ENCODE results near the gene JPH3.

The JPH3 gene

DNA sequence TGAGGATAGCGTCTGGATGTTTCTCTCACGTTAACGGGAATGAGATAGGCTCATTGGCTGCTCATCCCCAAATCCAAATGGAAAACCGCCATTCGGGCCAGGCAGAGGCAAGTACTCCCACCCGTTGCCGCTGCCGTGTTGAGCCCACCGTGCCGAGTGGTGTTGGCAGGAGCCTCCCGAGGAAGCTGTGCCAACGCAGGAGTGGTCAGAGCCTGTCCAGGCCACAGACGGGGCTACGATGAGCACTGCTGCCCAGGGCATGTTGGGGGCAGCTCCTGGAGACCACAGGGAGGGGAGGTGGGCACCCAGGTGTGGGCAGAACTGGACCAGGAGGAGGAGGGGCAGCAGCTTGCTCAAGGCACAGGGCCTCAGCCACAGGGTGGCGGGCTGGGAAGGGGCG, 91.5 kb downstream of the JPH3 start:
- DNase-seq, result no peak

GRCh38 chr16:87694441-87695125, 92.3 kb downstream of the JPH3 start:
- DNase-seq, result peak in 2 of 56 donors; percentile 10 to 26

DNA sequence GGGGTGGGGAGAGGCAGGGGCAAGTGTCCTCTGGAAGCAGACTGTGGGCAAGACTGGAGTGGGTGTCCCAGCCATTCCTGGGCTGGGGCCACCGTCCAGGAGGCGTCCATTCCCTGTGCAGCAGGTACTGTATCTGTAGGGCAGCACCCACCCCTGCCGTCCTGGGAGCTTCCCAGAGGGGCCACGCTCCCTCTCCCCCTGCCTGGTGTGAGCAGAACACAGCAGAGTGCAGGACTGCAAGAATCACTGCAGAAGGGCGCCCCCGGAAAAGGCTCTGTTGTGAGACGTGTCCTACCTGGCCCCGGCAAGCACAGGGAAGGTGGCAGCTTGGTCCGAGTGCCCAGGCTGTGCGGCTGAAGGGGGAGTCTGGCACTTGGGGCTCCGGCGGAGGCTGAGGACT, 93.2 kb downstream of the JPH3 start:
- DNase-seq, result no peak

DNA sequence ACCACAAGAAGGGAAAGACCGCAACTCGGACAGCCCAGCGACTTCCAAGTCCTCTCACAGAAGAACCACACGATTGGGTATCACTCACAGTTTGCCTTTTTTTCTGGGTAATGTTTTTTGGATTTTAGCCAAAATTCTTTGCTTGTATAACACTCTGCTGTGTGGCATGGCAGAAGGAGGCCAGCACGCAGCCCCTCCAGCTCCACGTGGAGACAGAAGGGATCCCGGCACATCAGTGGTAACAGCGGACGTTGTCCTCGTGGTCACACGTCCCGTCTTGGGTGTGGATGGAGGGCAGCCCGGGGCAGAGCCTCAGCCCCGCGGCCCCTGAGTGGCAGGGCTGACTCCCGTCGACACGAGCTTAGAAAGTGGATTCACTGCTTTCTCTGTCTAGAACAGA, 94.4 kb downstream of the JPH3 start:
- DNase-seq, result no peak

GRCh38 chr16:87697256-87697655, 94.9 kb downstream of the JPH3 start:
- no peak for DNase-seq

GRCh38 chr16:87697792-87698191, 95.5 kb downstream of the JPH3 start:
- no peak for DNase-seq

DNA sequence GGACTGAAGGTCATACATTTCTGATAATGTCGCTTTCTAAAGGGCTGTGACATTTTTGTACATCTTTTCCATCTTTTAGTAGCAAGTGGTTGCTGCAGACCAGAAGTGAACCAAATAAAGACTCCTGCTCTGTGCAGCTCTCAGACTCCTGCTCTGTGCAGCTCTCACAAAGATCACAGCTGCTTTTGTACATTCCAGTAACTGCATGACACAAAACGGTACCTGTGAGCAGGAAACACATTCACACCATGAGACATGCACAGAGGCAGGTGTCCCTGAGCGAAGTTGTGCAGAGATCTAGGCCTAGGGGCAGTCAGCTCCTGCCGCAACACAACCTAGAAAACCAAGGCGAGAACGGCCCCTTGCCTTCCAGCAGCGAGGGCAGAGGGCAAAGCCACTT, 95.9 kb downstream of the JPH3 start:
- DNase-seq, result no peak

GRCh38 chr16:87698676-87699199, 96.4 kb downstream of the JPH3 start:
- no peak for DNase-seq

DNA sequence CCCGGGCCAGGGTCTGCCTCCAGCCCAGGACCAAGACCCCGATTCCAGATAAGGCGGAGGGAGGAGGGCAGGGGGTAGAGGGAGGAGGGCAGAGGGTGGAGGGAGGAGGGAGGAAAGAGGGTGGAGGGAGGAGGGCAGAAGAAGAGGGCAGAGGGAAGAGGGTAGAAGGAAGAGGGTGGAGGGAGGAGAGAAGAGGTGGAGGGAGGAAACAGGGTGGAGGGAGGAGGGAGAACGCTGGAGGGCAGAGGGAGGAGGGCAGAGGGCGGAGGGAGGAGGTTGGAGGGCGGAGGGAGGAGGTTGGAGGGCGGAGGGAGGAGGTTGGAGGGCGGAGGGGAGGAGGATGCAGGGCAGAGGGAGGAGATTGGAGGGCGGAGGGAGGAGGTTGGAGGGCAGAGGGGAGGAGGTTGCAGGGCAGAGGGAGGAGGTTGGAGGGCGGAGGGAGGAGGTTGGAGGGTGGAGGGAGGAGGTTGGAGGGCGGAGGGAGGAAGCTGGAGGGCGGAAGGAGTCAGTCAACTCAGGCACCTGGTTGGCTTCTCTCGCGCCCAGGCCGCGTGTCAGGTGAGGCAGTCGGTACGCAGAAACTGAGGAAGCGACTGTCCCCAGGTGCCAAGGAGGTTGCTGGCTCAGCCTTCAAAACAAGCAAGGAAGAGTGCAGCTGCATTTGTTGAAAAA, 98.2 kb downstream of the JPH3 start:
- no peak for DNase-seq

DNA sequence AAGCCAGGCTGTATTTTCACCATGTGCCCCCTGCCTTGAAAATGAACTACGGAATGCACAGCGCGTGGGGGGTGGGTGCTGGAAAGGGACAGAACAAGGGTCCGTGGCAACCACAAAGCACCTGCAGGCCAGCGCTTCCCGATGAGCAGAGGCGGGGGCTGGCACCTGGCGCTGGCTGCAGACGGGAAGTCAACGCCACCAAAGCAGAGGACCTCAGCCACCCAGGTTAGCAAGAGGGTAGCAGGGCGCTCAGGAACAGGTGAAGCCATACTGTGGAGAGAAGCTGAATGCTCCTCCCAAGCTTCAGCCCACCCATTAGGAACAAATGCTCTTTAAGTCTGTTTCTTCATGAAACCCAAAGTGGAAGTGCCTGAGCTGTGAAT, 98.8 kb downstream of the JPH3 start:
- no peak for DNase-seq

GRCh38 chr16:87701505-87701921, 99.2 kb downstream of the JPH3 start:
- no peak for DNase-seq

- DNase-seq, result peak in 4 of 56 donors; percentile 22 to 30 (median 25)
Measured at GRCh38 chr16:87702325-87702811, 100.1 kb downstream of the JPH3 start.

GRCh38 chr16:87703071-87703470, 100.8 kb downstream of the JPH3 start:
- no peak for DNase-seq

GRCh38 chr16:87703835-87704375, 101.6 kb downstream of the JPH3 start:
- peak in 2 of 56 donors; percentile 16 to 22 for DNase-seq

DNA sequence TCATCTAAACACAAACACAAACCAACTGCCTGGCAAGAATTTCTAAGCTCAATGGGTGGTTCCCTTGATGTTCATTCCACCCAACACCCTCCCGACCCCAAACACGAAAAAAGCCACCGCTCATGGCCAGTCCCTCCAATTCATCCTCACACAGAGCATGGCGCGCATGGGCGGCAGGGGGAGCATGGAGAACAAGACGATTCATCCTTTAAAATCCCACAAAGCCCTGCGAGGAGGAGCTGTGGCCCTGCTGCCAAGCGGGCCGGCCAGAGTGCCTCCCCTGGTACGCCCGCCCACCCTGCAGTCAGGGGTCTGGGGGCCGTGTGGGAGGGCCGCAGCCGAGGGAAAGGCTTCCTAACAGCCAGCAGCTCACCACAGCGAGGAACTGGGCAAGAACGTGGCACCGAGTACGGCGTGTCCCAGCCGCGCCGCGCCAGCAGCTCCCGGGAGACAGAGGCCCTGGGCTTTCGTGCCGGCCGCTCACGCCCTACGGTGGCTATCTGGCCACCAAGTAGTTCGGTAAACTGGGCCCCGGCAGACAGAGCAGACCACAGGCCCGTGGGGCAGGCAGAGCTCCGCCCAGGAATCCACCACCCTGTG, 102.5 kb downstream of the JPH3 start:
- peak in 14 of 56 donors; percentile 20 to 76 (median 44) for DNase-seq

GRCh38 chr16:87705771-87706277, 103.5 kb downstream of the JPH3 start:
- DNase-seq, result peak in 7 of 56 donors; percentile 15 to 52 (median 30)

DNA sequence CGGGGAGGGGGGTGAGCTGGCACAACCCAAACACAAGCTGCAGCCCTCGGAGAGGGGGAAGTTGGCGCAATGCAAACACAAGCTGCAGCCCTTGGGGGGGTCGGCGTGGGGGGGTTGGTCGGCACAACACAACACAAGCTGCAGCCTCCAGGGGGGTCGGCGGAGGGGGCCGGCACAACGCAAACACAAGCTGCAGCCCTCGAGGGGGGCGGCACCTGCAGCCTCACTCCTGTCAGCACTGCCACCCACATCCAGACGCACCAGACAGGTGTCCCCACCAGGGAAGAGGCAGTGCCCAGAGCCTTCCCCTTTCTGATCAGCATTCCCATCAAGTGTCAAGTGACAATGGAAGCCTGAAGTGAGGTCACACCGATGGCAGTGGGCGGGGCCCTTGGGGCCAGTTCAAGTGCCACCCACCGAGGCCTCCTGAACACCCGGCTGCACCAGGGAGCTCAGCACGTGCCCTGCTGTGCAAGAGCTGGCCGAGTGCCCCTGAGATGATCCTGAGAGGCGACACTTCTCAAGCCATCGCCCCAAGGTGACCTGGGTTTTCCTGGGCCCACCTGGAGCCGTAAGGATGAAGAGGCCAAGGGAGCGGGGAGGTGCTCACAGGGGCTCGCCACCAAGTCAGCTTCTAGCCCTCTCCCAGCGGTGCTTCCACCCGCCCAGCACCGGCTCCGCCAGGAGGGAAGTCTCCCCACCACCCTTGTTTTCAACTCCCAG, 104.1 kb downstream of the JPH3 start:
- peak in 1 of 56 donors; percentile 39 for DNase-seq

- DNase-seq, result no peak
Measured at GRCh38 chr16:87707097-87707496, 104.8 kb downstream of the JPH3 start.

GRCh38 chr16:87707714-87708580, 105.6 kb downstream of the JPH3 start:
- no peak for DNase-seq

All from amygdala (tissue), 56 donors.